HG03460 (cell line): ENCODE data around the gene NFX1.
"Not testable (repeated sequence)": the region's sequence is repeated elsewhere in the genome, so short reads cannot be mapped to it uniquely, and the experiment has no call there.

Experiments
- ATAC-seq: cut with Tn5 transposase; IDR thresholded peaks from one replicate; pipeline ENCODE4 v1.9.1; 2021; ENCODE audit not compliant: unreplicated experiment

Gene NFX1

DNA sequence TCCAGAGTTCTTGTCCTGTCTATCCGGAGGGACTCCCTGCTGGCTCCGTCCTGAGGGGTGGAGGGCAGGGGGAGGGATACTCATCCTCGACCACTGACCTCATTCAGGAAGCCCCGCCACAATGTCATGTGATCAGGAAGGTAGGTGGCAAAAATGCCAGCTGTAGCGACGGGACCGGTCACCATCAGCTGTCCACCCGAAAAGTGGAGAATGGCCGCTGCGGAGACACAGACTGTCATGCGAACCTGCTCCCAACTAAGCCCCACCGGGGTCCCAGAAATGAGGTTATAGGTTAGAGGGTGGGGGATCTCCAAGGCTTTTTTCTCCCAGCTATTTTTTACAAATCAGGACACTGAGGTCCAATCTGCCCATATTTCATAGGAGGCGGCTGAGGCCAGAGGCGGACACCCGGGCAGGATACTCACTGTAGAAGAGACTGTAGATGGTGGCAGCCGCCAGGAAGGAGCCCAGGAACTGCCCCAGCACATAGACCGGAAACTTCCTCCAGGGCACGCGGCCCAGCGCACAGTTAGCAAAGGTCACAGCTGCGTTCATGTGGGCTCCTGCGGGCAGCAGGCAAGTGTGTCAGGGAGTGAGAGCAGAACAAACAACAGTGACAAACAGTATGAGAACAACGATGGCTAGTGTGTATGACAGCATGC, 95.8 kb downstream of the NFX1 start:
- ATAC-seq, result not testable (repeated sequence)

DNA sequence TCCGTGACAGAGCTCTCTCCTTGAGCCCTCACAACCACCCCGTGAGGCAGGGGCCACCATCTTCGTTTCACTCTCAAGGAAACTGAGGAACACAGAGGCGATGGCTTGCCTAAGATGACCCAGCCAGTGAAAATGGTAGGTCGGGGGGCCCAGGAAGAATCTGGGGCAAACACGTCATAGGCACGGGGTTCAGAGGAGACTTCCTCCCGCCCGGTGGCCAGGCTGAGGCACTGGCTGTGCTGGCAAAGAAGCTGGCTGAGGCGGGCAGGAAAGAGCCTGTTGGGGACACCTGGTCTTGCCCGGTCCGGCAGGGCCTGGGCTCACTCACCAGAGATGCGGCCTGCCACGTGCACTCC, 96.3 kb downstream of the NFX1 start:
- not testable (repeated sequence) for ATAC-seq

DNA sequence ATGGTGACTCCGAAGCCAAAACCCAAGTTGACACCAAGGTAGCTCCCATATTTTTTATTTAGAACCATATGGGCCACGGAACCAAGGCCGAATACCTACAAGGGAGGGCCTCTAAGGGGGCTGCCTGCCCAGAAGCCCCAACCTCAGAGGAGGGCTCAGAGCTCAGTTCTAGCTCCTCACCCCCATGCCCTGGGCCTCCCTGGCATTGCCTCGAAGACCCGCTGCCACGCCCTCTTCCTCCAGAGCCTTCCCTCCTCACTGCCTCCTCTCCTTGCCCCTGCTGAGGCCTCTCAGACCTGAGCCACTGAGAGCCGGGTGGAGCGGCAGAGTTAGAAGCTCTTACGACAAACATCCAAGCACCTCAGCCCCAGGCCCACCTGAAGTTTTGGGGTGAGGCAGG, 96.7 kb downstream of the NFX1 start:
- ATAC-seq, result not testable (repeated sequence)

DNA sequence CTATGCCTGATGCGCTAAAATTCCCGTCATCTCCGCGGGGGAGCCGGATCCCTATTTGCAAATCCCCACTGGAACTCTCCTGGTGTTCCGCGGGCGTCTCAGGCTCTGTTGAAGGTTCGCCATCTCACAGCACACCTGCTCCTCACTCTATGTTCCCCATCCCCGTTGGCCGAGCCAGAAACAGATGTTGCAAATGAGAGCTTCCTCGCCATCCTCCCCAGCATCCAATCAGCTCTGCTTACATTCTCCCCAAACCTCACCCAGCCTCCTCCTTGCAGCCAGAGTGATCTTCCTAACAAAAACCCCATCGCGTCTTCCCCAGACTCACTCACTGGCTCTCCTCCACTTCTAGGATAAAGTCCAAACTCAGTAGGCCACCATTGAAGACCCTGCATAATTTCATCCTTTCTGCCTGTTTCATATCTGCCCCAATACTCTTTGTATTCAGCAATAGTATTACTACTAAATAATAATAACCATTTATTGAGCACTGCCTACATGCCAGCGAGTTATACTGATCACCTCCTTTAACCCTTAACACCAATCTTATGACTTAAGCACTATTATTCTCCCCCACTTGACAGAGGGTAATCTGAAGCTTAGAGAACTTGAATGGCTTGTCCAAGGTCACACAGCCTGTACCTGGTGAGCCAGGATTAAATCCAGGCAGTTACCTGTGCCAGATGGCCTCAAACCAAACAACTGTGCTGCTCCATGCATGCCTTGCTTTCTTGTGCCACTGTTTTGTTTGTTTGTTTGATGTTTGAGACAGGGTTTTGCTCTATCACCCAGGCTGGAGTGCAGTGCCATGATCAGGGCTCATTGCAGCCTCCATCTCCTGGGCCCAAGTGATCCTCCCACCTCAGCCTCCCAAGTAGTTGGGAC, 98.0 kb downstream of the NFX1 start:
- no peak for ATAC-seq

DNA sequence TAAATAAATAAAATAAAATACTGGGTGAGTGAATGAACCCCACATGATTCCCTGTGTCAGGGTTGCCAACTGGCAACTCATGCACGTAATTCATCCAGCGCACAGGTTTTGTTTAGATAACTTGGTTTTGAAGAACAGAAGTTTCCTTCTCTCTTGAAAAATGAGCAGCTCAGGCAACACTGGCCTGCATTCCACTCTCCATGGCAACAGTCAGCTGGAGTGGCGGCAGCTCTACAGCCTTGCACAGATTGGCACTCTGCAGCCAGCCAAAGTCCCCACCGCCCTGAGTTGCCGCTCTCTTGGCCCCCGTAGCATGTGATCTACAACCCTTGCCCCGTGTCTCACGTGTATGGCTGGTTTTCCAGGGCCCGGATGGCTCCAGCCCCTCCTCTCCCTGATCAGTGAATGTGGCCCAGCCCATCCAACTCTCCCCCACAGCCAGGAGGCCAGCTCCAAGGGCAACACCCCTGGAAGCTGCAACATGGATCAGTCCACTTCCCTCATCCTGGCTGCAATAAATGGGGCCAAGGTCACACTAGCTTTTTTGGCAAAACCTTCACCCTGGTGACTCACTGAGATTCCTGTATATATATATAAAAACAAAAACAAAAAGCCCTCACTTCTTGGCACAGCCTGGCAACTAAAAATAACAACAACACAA, 100.9 kb downstream of the NFX1 start:
- not testable (repeated sequence) for ATAC-seq

DNA sequence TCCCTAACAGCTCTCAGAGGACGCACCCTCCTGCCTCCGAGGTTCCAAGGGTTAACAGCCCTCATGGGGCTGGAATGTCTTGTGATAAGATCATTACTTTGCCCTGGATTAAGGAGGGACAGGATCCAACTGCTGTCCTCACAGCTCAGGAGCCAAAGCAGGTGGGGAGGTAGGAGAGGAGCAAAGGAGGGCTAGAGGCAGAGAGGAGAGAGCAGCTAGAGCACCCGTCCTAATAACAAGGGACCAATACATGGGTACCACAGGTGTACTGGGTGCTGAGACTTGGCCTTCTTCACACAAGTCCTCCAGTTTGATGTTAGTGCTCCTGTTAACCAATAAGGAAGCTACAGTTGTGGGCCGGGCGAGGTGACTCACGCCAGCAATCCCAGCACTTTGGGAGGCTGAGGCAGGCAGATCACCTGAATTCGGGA, 102.3 kb downstream of the NFX1 start:
- ATAC-seq, result not testable (repeated sequence)

DNA sequence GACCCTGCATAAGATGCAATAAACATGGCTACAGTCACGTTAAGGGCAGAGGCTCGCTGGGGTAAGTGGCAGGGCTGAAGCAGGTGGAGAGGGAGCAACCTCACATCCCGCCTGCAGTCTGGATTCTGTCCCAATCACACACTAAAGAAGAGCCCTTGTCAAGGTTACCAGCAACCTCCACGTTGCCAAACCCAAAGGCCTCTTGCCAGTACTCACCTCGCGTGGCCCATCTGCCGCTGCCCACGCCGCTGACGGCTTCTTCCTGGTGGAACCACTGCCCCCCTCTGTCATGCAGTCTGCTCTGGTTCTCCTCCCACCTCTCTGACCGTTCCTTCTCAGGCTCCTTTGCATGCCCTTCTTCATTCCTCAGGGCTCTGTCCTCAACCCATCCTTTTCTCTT, 103.3 kb downstream of the NFX1 start:
- no peak for ATAC-seq

DNA sequence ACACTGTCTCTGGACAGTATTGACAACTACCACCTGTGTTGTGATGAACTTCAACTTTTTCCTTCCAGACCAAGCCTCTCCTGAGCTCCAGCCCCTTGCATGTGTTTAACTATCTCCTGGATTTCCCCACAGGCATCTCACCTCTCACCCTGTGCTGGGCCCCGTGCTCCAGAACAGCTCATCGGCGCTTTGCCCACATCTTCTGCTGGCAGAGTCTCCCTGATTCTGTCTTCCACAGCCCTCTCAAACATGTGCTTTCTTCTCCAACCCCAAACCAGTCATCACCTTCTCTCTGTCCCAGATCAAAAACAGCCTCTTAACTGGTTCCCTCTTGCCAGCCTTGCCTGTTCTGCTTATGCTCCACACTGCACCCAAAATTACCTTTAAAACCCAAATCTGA, 103.7 kb downstream of the NFX1 start:
- ATAC-seq, result not testable (repeated sequence)

DNA sequence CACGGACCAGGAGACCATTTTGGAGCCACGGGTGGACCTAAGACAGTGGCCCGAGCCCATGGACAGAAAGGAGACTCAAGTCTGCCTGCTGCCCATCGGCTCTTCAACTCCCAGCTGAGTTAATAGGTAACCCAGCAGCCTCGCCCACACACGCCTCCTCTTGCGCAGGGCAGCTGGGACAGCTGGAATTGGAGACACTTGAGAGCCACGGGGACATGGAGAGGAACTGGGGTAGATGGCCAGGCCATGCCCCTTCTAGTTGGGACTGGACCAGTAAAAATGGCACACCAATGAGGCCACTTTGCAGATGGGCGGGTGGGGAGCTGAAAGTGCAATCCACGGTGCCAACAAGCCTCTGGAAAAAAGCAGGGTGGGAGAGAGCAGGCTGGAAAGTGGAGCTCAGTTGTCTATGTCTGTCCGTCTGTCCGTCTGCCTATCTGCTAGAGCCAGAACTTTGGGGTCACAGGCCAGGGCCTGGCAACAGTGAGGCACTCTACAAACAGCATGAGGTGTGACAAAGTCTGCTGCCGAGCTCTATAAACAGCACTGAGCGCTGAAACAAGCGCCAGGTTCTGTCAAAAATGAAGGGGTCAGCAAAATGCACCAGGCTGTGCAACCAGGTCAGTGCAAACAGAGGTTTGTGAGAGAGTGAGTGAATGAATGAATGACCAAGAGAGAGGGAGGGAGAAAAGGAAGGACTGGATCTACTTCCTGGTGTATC, 105.0 kb downstream of the NFX1 start:
- not testable (repeated sequence) for ATAC-seq

DNA sequence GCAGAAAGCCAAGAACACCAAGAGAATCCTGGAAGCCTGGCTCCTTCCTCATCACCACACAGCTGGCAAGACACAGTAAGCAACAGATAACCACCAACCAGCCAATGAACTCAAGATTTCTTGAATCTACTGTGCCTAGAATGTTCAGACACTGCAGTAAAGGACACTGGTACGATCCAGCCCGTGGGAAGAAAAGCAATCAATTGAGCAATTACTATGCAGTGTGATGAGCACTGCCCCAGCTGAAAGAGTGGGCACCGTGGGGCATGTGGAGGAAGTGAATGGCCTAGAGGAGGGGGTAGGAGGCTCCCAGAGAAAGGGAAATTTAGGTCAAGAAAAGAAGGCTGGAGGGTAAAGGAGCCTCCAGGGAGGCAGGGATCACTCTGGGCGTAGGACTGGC, 107.5 kb downstream of the NFX1 start:
- not testable (repeated sequence) for ATAC-seq

DNA sequence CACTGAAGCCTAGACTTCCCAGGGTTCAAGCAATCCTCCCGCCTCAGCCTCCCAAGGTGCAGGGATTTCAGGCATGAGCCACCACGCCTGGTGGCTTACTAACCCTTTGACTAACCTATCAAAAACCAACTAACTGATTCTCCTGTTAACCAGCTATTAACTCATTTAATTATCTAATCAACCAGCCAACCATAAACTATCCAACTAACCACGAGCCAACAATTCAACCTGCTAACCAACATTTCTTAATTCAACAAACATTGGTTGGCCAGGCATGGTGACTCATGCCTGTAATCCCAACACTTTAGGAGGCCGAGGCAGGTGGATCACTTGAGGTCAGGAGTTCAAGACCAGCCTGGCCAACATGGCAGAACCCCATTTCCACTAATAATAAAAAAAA, 108.7 kb downstream of the NFX1 start:
- ATAC-seq, result not testable (repeated sequence)

DNA sequence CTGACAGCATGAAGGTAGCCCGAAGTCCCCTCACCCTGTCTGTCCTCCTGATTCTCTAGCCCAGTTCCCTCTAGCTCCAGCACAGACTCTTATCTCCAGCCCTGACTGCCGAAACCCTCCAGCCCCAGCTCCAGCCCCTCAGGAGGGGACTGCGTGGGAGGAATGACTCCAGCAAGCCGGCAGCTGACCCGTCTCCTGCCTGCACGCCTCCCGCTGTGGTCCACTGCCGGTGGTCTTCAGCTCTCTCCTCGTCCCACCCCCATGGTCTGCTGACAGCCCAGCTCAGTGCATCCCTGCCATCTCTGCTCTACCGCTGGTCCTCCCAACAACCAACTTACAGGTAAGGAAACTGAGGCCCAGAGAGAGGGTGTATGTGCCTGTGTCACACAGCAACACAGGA, 111.5 kb downstream of the NFX1 start:
- ATAC-seq, result not testable (repeated sequence)

DNA sequence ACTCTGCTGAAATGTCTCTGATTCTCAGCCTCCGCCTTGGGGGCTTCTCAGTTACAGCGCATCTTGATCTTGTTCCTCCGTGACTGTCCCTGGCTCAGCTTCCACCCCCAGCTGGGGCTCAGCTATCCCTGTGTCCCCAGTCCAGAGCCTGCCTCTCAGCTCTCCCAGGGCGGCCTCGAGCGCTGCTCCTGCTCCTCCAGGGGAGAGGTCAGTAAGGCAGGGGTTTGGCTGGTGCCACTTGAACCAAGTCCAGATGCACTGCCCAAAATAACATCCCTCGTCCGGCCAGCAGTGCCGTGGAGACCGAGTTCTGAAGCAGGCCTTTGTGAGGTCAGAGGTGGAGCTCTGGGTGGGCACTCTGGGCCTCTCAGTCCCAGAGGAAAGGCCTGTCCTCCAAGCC, 112.1 kb downstream of the NFX1 start, which contains the start of gene AQP7:
AQP7 (minus strand) TSS at position 198 of the 400 bp plus-strand sequence. CDS start 1,306 bp downstream, outside the sequence.
- ATAC-seq, result not testable (repeated sequence)

DNA sequence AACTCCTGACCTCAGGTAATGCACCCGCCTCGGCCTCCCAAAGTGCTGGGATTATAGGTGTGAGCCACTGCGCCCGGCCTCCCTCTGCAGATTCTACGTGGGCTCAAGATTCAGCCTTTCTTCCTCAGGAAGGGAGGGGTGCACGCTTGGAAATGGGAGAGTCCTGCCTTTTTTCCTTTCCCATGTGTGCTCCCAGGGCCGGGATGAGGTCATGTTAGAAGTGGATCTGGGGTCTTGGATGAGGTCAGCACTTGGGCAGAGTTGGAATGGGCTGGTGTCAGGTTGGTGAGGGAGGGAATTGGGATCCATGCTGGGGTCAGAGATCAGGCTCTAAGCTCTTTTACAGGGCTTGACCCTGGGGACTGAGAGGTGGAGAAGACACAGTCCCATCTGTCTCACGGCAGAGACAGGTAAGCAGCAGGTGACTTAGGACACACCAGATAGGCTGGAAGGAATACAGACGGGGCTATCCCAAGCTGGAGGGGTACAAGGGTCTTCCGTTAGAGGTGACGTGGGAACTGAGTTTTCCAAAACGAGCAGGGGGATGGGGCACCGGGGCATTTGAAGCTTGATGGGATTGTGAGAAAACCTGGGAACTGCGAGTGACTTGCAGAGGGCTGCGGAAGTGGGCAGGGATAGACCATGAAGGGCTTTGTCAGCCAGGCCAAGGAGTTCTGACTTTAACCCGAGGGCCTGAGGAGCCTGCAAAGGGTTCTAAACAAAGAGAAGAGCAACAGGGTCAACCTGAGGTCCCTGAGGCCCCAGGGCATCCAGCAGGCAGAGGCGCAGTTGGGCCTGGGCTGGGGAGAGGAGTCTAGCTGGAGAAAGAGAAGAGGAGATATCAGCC, 113.8 kb downstream of the NFX1 start:
- ATAC-seq, result no peak

DNA sequence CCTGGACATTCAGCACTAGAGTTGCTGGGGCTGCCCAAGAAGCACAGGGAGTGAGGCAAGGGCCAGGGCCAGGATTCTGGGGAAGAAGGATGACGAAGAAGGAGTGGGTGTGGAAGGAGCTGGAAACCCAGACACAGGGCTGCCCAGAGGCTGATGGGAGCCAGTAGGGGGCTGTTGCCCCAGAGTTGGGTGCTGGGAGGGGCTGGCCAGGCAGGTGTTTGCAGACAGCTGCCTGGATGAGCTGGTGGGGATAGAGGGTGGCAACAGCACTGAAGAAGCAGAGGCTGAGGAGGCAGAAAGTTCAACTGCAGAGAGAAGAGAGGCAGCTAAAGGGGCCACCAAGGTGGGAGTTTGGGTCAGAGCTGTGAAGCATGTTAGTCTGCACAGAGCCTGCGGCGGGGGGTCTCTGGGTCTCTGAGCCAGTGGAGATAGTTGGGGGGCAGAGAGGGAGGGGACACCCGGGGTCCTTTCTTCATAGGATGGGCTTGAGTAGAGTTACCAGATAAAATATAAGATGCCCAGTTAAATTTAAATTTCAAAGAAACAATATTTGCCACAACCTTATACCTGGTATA, 114.6 kb downstream of the NFX1 start:
- ATAC-seq, result no peak

DNA sequence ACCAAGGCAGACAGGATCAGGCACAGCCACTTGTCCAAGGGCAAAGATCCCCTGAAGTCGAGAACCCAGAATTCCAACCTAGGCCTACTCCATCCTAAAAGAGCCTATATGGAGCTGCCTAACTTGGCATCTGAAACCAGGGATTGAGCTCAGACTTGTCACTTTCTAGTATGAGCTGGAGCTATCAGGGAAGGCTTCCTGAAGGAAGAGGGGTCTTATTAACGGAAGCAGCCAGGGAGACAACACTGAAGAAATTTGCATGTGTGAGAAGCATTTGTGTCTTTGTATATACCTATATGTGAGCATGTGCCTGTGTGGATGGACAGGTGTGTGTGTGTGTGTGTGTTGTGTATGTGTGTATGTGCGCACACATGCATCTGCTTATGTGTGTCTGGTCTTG, 116.7 kb downstream of the NFX1 start:
- no peak for ATAC-seq

DNA sequence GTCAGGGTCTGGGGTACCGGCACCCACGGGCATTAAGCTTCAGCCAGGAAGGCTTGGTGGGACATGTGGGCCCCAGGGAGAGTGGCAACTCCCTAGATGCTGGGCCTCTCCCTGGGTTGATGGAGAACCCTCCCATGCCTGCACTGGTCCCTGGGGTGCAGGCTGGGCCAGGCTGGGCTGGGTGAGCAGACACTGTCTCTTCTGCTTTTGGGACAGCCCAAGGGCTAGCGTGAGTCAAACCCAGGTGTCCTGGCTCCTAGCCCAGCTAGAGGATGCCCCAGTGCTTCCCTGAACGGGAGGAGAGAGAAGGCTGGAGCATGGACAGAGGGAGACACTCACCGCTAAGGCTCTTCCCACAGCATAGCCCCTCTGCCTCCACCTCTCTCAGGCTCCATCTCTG, 117.8 kb downstream of the NFX1 start:
- no peak for ATAC-seq

DNA sequence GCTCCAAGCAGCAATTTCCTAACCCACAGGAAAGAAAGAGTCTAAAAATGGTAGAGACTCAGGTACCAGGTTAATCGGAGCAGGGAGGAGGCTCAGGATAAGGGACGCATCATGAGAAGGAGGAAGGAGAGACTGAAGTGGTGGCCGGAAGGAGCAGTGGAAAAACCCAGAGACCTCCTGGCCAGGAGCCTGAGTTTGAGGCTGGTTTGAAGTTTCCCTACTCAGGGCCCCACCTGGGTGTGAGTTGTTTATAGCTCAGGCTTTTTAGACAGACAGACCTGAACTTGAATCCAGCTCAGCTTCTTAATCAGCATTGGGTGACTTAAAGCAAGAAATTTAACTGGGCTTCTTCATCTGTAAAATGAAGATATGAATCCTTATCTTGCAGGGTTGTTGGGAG, 124.0 kb downstream of the NFX1 start:
- no peak for ATAC-seq

DNA sequence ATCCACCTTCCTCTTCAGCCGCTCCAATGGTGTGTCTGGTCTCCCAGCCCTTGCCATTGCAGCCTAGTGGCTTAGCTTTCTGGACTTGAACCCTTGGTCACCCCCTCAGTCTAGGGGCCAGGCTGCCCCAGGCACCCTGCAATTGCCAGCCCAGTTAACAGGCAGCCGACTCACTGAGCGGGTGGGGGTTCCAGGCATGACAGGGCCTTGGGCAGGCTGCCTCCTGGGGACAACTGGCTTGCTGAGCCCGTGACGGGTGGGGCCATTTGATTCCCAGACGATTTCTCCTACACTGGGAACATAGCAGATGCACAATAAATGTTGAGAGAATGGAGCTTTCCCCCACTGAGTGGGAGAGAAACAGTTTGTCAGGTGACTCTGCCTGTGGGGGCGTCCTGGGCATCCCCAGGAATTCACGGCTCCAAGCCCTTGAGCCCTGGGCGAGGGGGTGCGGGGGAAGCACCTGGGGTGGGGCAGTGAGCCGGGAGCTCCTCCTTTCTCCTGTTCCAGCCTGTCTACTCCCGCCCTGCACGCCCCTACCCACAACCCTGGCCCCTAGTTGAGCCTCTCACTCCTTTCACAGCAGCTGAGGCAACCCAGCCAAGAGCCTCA, 124.7 kb downstream of the NFX1 start:
- no peak for ATAC-seq
